ENCODE results near the gene POLD4.
A peak's percentile ranks its signal among the peaks of the same experiment; 100 is the strongest.

GRCh38 chr11:67391304-67392182, 38.2 kb upstream of the POLD4 start, which contains the start of gene RAD9A:
- no peak for TF ChIP-seq CTCF (IDR thresholded peaks at IDR 0.05)
- no peak for TF ChIP-seq POLR2A (IDR thresholded peaks at IDR 0.05)
- peak; percentile 66 to 92 (median 86) for TF ChIP-seq POLR2AphosphoS5 (IDR thresholded peaks at IDR 0.05)

All from suprapubic skin (tissue), 4 donors.